PC-3 (cell line): ENCODE results near the gene PSG6. TPM values are rescaled to one million over a fixed set of nuclear protein-coding genes. Genes with fewer than 3 reads are reported as not detected.
A peak's percentile ranks its signal among the peaks of the same experiment; 100 is the strongest.
"Not testable (repeated sequence)": the region's sequence is repeated elsewhere in the genome, so short reads cannot be mapped to it uniquely, and the experiment has no call there.

Experiments
- ATAC-seq: fragments of 200-7000 bp; cut with Tn5 transposase; 2 replicates; pipeline ENCODE4 v1.9.1; 2020; ENCODE audit warnings: mild to moderate bottlenecking, moderate library complexity
- BruUV-seq: library from RNA; stranded (reverse); fragments of 400-500 nt; replicated peaks from 2 replicates; lab custom pipeline; 2021; lab: Mats Ljungman, UMichigan
- CTCF ChIA-PET: fragments of 300-600 bp; sonication (Branson Sonifier 250); formaldehyde crosslinking; loops from one replicate; lab custom pipeline; 2022; ENCODE audit warnings: antibody characterized with exemption; lab: Charles Lee
- POLR2A ChIA-PET: fragments of 300-600 bp; sonication (Branson Sonifier 250); formaldehyde crosslinking; loops from one replicate; lab custom pipeline; 2022; ENCODE audit warnings: antibody characterized with exemption; ENCODE audit not compliant: unreplicated experiment; lab: Charles Lee
- DNase-seq: peaks from one replicate; pipeline ENCODE4 v3.0.0-alpha.2; 2015
- H2AFZ ChIP-seq: fragments of 300-600 bp; sonication (generic); 2 replicates; pipeline ENCODE4 v1.6.0; 2016; ENCODE audit warnings: antibody characterized with exemption, low read length
- H3F3A ChIP-seq: fragments of 300-600 bp; sonication (generic); one replicate; pipeline ENCODE4 v1.6.0; 2017; ENCODE audit warnings: antibody characterized with exemption, low read length, control low read depth, mild to moderate bottlenecking; ENCODE audit not compliant: unreplicated experiment
- H3K27ac ChIP-seq: fragments of 300-600 bp; sonication (generic); 2 replicates; pipeline ENCODE4 v1.5.1; 2016; ENCODE audit warnings: mild to moderate bottlenecking, low read length
- H3K27me3 ChIP-seq: fragments of 300-600 bp; sonication (generic); 2 replicates; pipeline ENCODE4 v1.6.1; 2016; ENCODE audit warnings: low read length, mixed read lengths
- H3K36me3 ChIP-seq: fragments of 300-600 bp; sonication (generic); 2 replicates; pipeline ENCODE4 v1.6.1; 2016; ENCODE audit warnings: low read depth, mixed run types, low read length, mixed read lengths
- H3K4me1 ChIP-seq: fragments of 300-600 bp; sonication (generic); 2 replicates; pipeline ENCODE4 v1.5.1; 2016; ENCODE audit warnings: low read length; ENCODE audit not compliant: insufficient read depth
- H3K4me2 ChIP-seq: fragments of 300-600 bp; sonication (generic); 2 replicates; pipeline ENCODE4 v1.6.0; 2016; ENCODE audit warnings: low read length
- H3K4me3 ChIP-seq: fragments of 300-600 bp; sonication (generic); 2 replicates; pipeline ENCODE4 v1.5.1; 2016; ENCODE audit warnings: mild to moderate bottlenecking, low read length, mixed read lengths
- H3K79me2 ChIP-seq: fragments of 300-600 bp; sonication (generic); 2 replicates; pipeline ENCODE4 v1.6.1; 2017; ENCODE audit warnings: low read length, mixed read lengths
- H3K9ac ChIP-seq: fragments of 300-600 bp; sonication (generic); 2 replicates; pipeline ENCODE4 v1.6.0; 2016; ENCODE audit warnings: mild to moderate bottlenecking, low read length
- H3K9me2 ChIP-seq: fragments of 300-600 bp; sonication (generic); replicated peaks from 2 replicates; pipeline ENCODE4 v1.6.1; 2016; ENCODE audit warnings: mixed run types, low read length, mixed read lengths
- H3K9me3 ChIP-seq: fragments of 300-600 bp; sonication (generic); 2 replicates; pipeline ENCODE4 v1.6.1; 2016; ENCODE audit warnings: low read length, mixed read lengths
- H4K20me1 ChIP-seq: fragments of 300-600 bp; sonication (generic); 2 replicates; pipeline ENCODE4 v1.6.1; 2016; ENCODE audit warnings: low read length, mixed read lengths
- EZH2 ChIP-seq: fragments of 300-600 bp; sonication (generic); IDR thresholded peaks from one replicate; pipeline ENCODE4 v1.6.1; 2017; ENCODE audit warnings: antibody characterized with exemption, mild to moderate bottlenecking, low read length; ENCODE audit not compliant: unreplicated experiment
- EZH2phosphoT487 ChIP-seq: fragments of 300-600 bp; sonication (generic); IDR thresholded peaks from 2 replicates; pipeline ENCODE4 v1.6.1; 2018; ENCODE audit warnings: mild to moderate bottlenecking, antibody characterized with exemption, low read length, borderline replicate concordance
- intact Hi-C: fragments of 100-400 bp; cut with micrococcal nuclease; formaldehyde crosslinking; loops from 2 replicates; pipeline ENCODE4 v1.9.0; 2023
- total RNA-seq: library from RNA; depleted of rRNA; stranded (reverse); fragments of >200 nt; gene quantifications from 2 replicates; pipeline ENCODE4 v1.2.3, GENCODE V29; 2014
- TF ChIP-seq, protein P1 (sequence below): fragments of 300-600 bp; sonication (generic); conservative IDR thresholded peaks from 2 replicates; pipeline ENCODE4 v1.5.1; 2017; ENCODE audit warnings: antibody characterized with exemption, low read depth, mild to moderate bottlenecking, low read length

PSG6 gene
- total RNA-seq, 1 experiment from 2014 or later, result not detected

DNA sequence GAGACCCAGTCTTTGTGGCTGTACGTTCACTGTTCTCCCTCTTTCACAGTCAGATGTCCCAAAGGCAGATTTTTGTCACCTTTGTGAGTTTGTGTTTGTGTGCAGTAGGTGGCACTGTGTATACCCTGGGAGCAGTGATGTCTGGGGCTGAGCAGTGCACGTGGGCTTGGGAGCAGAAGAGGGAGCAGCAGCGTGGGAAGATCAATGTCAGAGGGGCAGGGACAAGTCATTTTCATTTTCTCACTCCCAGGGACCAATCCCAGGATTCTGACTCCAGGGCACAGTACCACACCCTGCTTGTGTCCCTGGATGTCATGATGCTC is 2.0 kb upstream of the PSG6 start:
- Histone ChIP-seq H4K20me1 (no peaks in the 10 kb centered on the region), H2AFZ (no peak overlapping the region), H3K27me3 (no peaks in the 10 kb centered on the region), H3K9me2 (no peaks in the 10 kb centered on the region), H3K27ac (no peak overlapping the region), H3K9me3 (no peaks in the 10 kb centered on the region), H3F3A (no peaks in the 10 kb centered on the region), H3K4me1 (no peaks in the 10 kb centered on the region), H3K4me2 (no peak overlapping the region), H3K79me2 (no peaks in the 10 kb centered on the region), H3K36me3 (no peaks in the 10 kb centered on the region), H3K4me3 (no peak overlapping the region), H3K9ac (no peak overlapping the region)
- BruUV-seq, result no TSS peak
- TF ChIP-seq EZH2 (no peak), EZH2phosphoT487 (no peak)
- TF ChIP-seq, protein P1, sequence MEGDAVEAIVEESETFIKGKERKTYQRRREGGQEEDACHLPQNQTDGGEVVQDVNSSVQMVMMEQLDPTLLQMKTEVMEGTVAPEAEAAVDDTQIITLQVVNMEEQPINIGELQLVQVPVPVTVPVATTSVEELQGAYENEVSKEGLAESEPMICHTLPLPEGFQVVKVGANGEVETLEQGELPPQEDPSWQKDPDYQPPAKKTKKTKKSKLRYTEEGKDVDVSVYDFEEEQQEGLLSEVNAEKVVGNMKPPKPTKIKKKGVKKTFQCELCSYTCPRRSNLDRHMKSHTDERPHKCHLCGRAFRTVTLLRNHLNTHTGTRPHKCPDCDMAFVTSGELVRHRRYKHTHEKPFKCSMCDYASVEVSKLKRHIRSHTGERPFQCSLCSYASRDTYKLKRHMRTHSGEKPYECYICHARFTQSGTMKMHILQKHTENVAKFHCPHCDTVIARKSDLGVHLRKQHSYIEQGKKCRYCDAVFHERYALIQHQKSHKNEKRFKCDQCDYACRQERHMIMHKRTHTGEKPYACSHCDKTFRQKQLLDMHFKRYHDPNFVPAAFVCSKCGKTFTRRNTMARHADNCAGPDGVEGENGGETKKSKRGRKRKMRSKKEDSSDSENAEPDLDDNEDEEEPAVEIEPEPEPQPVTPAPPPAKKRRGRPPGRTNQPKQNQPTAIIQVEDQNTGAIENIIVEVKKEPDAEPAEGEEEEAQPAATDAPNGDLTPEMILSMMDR, result no peak
- intact Hi-C loops, result loop anchor here (5.0 to 10.0 kb wide), 2 partner anchors 127 to 185 kb away; no protein-coding TSS in a partner anchor
- DNase-seq (no peak), ATAC-seq (no peak)
- POLR2A ChIA-PET, result no interaction called here
- CTCF ChIA-PET, result no interaction called here

DNA sequence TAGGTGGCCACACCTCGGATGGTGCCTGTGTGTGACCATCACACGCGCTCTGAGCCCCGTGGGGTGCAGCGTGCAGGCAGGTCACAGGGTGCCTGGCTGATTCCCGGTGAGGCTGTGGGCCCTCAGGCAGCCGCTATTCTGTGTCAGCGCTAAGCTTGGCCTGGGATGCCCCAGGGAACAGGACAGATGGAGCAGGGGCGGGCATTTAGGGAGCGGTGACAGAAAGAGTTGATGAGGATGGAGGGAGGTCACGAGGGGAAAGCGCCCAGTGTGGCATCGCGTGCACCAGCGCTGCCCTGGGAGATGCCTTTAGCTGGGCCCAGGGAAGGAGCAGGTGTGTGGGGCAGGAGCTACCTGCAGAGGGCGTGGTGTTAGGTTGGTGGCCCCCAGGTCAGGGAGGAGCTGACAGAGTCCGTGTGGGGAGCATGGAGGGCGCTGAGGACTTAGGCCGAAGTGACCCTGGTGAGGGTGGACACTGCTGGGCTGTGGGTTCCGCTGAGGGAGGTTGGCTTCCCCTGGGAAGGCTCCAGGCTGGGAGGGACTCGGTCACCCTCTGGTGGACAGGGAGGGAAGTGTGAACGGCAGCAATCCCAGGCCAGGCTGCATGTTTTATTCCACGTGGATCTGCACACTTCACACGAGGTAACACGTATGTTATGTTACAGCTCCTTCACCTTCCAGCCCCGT is 1.5 kb upstream of the PSG6 start:
- H3K79me2 ChIP-seq, H3K9me3 ChIP-seq, DNase-seq, H3K27me3 ChIP-seq, H3K4me3 ChIP-seq, H3K9ac ChIP-seq, H4K20me1 ChIP-seq, H3F3A ChIP-seq, H3K36me3 ChIP-seq, H2AFZ ChIP-seq, H3K4me1 ChIP-seq, H3K9me2 ChIP-seq, intact Hi-C loops, CTCF ChIA-PET, ATAC-seq, H3K4me2 ChIP-seq, BruUV-seq, H3K27ac ChIP-seq, POLR2A ChIA-PET: not testable (repeated sequence)
- TF ChIP-seq, protein P1, result peak; percentile 42; the same call in 1 of the 2 replicates

DNA sequence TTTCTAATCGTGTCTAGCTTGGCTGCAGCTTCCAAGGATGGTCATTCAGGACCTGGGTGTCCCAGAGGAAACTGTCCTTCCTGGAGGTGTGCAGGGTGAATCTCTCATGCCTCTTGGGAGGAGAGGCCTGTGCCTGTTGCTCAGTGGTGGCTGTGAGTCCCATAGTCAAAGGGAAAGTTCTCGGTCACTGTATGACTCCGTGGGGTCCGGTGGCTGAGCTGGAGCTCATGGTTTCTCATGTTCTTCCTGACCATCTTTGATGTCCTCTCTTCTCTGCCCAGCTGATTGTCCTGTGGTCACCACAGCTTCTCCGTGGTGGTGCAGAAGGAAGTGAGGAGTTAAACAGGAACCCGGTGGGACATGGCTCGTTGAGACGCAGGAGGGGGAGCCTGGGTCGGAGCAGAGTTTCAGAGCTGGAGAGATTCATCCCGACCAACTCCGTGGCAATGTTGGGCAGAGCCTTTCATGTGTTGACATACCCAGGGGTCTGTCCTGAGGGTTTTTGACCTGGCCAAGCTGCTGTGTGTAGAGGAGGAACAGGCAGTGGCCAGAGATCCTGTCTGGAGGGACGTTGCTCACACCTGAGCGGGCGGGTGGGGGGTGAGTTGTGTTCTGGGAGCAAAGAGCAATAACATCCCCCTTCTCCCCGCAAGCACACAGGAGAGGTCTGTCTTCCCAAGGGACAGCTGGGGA is 829 bp upstream of the PSG6 start:
- H3K79me2 ChIP-seq, H4K20me1 ChIP-seq, H3K36me3 ChIP-seq, H3F3A ChIP-seq, H3K9me2 ChIP-seq, BruUV-seq, POLR2A ChIA-PET, H3K4me2 ChIP-seq, H3K4me1 ChIP-seq, H3K4me3 ChIP-seq, H2AFZ ChIP-seq, DNase-seq, H3K27ac ChIP-seq, H3K9ac ChIP-seq, H3K9me3 ChIP-seq, intact Hi-C loops, CTCF ChIA-PET, ATAC-seq, H3K27me3 ChIP-seq: not testable (repeated sequence)

DNA sequence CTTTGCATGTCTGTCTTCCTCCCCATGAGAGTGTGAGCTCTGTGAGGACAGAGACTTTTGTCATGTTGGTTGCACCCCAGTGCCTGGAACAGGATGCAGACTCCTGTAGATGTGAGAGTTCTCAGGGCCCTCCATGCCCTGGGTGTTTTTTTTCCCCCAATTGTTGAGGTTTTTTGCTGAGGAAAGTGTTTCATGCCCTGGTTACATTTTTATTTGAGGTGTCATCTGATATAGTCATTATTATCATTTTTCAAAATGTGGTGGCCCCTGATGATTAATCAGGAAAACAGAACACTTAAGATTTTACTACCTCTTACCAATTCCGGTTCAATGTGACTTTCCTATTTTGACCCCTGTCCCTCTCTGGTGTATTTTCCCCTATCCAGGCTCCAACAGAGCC is 763 bp downstream of the PSG6 start:
- ATAC-seq, H4K20me1 ChIP-seq, CTCF ChIA-PET, H3K9ac ChIP-seq, BruUV-seq, H3K9me2 ChIP-seq, intact Hi-C loops, H3K9me3 ChIP-seq, H3K4me3 ChIP-seq, POLR2A ChIA-PET, H3K36me3 ChIP-seq, H3F3A ChIP-seq, H3K27ac ChIP-seq, H2AFZ ChIP-seq, DNase-seq, H3K27me3 ChIP-seq, H3K4me2 ChIP-seq, H3K79me2 ChIP-seq, H3K4me1 ChIP-seq: not testable (repeated sequence)

DNA sequence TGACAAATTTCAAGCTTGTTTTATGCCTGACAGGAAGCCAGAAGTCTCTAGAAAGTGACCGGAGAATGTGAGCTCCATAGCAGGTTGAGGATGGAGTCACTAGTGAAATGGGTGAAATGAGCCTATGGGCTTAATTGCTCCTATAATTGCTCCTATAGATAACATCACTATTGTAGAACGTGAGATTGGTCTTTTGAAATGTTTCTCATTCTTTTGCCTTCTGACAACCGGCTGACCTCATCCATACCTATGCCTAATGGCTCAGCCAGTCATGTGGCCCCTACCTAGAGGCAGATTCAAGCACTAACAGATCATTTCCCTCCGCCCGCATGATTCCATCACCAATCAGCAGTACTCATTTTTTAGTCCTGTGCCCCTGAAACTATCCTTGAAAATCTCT is 4.2 kb downstream of the PSG6 start:
- H3K36me3 ChIP-seq, H3K4me2 ChIP-seq, H3K27me3 ChIP-seq, H2AFZ ChIP-seq, BruUV-seq, ATAC-seq, H3F3A ChIP-seq, DNase-seq, H3K9me2 ChIP-seq, H3K9me3 ChIP-seq, intact Hi-C loops, H3K4me1 ChIP-seq, H3K4me3 ChIP-seq, H3K79me2 ChIP-seq, H3K9ac ChIP-seq, POLR2A ChIA-PET, H4K20me1 ChIP-seq, CTCF ChIA-PET, H3K27ac ChIP-seq: not testable (repeated sequence)
